ENCODE measurements around the gene PRKCH. TPM values are rescaled to one million over a fixed set of nuclear protein-coding genes. Genes with fewer than 3 reads are reported as not detected.

Gene PRKCH
- total RNA-seq, 4 donors from 2014 or later: 34.5 to 51.3 (median 45.0) TPM

DNA sequence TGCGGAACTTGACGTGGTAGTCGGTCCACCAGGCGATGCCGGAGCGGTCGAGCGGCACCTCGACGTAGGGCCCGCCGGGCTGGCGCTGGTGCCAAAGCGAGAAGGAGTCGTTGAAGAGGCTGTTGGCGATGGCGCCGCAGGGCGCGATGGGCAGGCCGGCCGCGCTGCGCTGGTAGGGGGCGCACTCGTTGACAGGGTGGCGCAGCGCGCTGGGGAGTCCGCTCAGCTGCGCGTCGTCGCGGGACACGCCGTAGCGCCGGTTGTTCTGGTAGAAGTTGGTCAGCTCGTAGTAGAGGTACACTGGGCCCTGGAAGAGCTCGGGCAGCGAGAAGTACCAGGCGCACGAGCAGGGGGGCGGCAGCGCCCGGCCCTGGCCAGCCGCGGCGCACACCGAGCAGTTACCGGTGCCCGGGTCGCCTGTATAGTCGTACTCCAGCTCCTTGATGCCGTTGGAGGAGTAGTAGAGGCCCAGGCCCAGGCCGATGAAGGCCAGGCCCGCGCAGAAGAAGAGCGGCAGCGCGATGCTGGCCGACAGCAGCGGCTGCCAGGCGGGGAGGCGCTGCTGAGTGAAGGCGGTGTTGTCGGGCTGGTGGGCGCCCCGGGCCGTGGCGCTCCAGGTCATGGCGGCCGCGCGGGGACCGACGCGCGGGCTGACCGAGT is 40.7 kb upstream of the PRKCH start:
- no peaks in the 10 kb centered on the region for H3K36me3 ChIP-seq
- intact Hi-C loops (cut with DNase I): no loop called here
- H3K27ac ChIP-seq: peak overlapping the region; percentile 92 to 98 (median 95)
- WGBS, 2 donors: 0 to 14% methylated on average over 2 to 23 of the region's 81 CpGs
- no peaks in the 10 kb centered on the region for H3K9me3 ChIP-seq
- peak overlapping the region; percentile 57 to 79 (median 72) for H3K4me3 ChIP-seq
- peaks cover 0 to 23% (median 0%) of the 10 kb centered on the region in 4 donors for H3K27me3 ChIP-seq
- H3K4me1 ChIP-seq: peaks cover 0 to 52% (median 6%) of the 10 kb centered on the region in 3 donors
- TF ChIP-seq POLR2A (IDR thresholded peaks at IDR 0.05) (no peak), CTCF (IDR thresholded peaks at IDR 0.05) (peak; percentile 30 to 64 (median 44))
- no peak for DNase-seq

DNA sequence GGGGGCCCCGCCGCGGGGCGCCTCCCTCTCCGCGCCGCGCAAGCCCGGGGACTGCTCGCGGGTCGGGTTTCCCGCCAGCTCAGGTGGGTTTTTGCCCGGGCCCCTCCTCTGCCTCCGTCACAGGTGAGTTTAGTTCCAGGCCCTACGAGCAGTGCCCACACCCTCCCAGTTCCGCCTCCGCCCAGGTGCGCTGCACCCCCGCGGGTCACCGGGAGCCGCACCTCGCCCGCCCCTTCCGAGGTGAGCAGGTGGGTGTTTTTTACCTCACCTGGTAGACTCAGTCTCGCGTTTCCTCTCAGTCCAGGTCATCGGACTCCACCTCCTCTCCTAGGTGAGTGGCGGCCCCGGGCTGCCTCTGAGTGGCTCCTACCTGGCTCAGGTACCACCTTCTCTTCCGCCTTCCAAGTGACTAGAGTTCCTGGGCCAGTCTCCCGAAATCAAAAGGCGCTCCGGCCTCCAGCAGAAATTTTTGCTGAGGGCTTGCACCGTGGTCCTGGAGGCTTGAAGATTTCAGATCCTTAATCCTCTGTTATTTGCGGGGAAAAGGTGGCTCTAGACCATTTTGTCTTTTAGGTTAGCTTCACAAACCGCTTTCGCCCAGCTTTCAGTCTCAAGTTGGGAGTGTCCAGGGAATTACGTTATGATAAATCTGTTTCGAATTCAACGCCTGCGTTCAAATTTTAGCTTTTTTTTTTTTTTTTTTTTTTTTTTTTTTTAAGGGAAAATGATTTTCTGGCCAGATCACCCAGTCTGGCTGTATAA is 40.0 kb upstream of the PRKCH start, which contains the start of gene TMEM30B:
TMEM30B (minus strand) TSS at position 153 of the 762 bp plus-strand sequence. CDS start 191 bp downstream, outside the sequence.
- Histone ChIP-seq H3K36me3 (no peaks in the 10 kb centered on the region), H3K4me1 (peaks cover 0 to 59% (median 6%) of the 10 kb centered on the region in 3 donors), H3K9me3 (no peaks in the 10 kb centered on the region), H3K27me3 (peaks cover 0 to 23% (median 0%) of the 10 kb centered on the region in 4 donors), H3K27ac (peak within 1 kb of the TSS; percentile 92 to 98 (median 95)), H3K4me3 (peak within 1 kb of the TSS; percentile 57 to 79 (median 72))
- WGBS, 2 donors: 16 to 28% methylated on average over 24 to 27 of the region's 43 CpGs
- no peak for DNase-seq
- TF ChIP-seq POLR2A (IDR thresholded peaks at IDR 0.05): peak in 1 of 4 donors; percentile 68
- TF ChIP-seq CTCF (IDR thresholded peaks at IDR 0.05): no peak
- intact Hi-C loops (cut with DNase I): no loop called here

GRCh38 chr14:61281948-61282275 is 39.5 kb upstream of the PRKCH start:
- H3K9me3 ChIP-seq: no peaks in the 10 kb centered on the region
- H3K27ac ChIP-seq: peak overlapping the region in 3 of 4 donors; percentile 92 to 98 (median 98)
- H3K27me3 ChIP-seq: peaks cover 0 to 23% (median 0%) of the 10 kb centered on the region in 4 donors
- TF ChIP-seq CTCF (IDR thresholded peaks at IDR 0.05) (no peak), POLR2A (IDR thresholded peaks at IDR 0.05) (no peak)
- no peak for DNase-seq
- intact Hi-C loops (cut with DNase I): no loop called here
- no peaks in the 10 kb centered on the region for H3K36me3 ChIP-seq
- H3K4me1 ChIP-seq: peaks cover 0 to 65% (median 6%) of the 10 kb centered on the region in 3 donors
- 25 to 32% methylated on average over 1 of the region's 1 CpG for WGBS, 2 donors
- peak overlapping the region; percentile 57 to 79 (median 72) for H3K4me3 ChIP-seq

DNA sequence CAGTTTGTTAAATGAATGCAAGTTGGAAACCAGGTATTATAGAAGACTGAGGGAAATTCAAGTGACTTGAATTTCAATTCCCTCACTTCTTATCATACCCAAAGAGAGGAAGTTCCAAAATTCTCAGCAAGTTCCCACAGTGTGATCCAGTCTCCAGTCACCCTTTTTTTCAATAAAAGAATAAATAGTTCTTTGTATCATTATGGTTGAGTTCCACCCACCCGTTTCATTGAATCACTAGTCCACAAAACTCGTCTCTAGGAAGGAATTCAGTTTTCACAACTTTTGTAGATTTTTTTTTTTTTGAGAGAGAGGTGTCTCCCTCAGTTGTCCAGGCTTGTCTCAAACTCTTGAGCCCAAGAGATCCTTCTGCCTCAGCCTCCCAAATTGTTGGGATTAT is 38.6 kb upstream of the PRKCH start:
- TF ChIP-seq CTCF (IDR thresholded peaks at IDR 0.05) (no peak), POLR2A (IDR thresholded peaks at IDR 0.05) (no peak)
- no peaks in the 10 kb centered on the region for H3K36me3 ChIP-seq
- no peaks in the 10 kb centered on the region for H3K9me3 ChIP-seq
- peaks cover 0 to 23% (median 0%) of the 10 kb centered on the region in 4 donors for H3K27me3 ChIP-seq
- H3K27ac ChIP-seq: no peak overlapping the region
- no peak overlapping the region for H3K4me3 ChIP-seq
- WGBS, 2 donors: 55 to 64% methylated on average over 2 of the region's 2 CpGs
- no peak for DNase-seq
- intact Hi-C loops (cut with DNase I): no loop called here
- H3K4me1 ChIP-seq: peaks cover 0 to 63% (median 6%) of the 10 kb centered on the region in 3 donors

DNA sequence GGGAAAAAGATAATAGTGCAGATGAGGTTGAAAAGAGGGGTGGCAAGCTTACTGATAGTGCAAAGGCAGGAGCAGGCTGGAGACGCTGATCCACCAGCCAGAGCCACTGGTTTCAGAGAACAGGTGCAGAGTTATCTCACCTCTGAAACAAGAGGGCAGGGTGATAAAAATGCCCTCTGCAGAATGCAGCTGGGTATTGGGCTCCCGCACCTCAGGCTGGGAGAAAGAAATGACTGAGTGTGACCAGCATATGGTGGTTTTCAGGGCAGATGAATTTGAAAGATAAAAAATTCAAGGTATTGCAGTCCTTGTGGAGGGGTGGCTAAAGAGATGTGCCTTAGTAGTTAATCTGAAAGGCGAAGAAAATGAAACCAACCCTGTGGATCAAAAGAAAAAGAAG is 37.4 kb upstream of the PRKCH start:
- intact Hi-C loops (cut with DNase I): no loop called here
- Histone ChIP-seq H3K4me1 (peaks cover 0 to 51% (median 6%) of the 10 kb centered on the region in 3 donors), H3K27ac (no peak overlapping the region), H3K4me3 (no peak overlapping the region), H3K27me3 (peaks cover 0 to 23% (median 0%) of the 10 kb centered on the region in 4 donors), H3K9me3 (no peaks in the 10 kb centered on the region), H3K36me3 (no peaks in the 10 kb centered on the region)
- TF ChIP-seq CTCF (IDR thresholded peaks at IDR 0.05): no peak
- TF ChIP-seq POLR2A (IDR thresholded peaks at IDR 0.05): no peak
- WGBS, 2 donors: 74 to 93% methylated on average over 3 of the region's 3 CpGs
- no peak for DNase-seq

All from esophagus squamous epithelium (tissue), 5 donors.